GM23338 (cell line): ENCODE results near the gene APP. TPM values are rescaled to one million over a fixed set of nuclear protein-coding genes. Genes with fewer than 3 reads are reported as not detected.

Source experiments
- ATAC-seq: fragments of 200-7000 bp; cut with Tn5 transposase; 3 replicates; pipeline ENCODE4 v1.9.1; 2020
- DNase-seq: peaks from one replicate; pipeline ENCODE4 v3.0.0-alpha.2; 2015; ENCODE audit warnings: low spot score
- H2AFZ ChIP-seq: fragments of 200-600 bp; sonication (generic); 2 replicates; pipeline ENCODE4 v1.8.0; 2016; ENCODE audit warnings: antibody characterized with exemption, mild to moderate bottlenecking, moderate library complexity
- H3F3A ChIP-seq: fragments of 200-600 bp; sonication (generic); replicated peaks from 2 replicates; pipeline ENCODE4 v1.8.0; 2017; ENCODE audit warnings: antibody characterized with exemption, mixed run types, low read depth
- H3K27ac ChIP-seq: fragments of 200-600 bp; sonication (generic); 2 replicates; pipeline ENCODE4 v1.6.1; 2016; ENCODE audit warnings: low read depth
- H3K27me3 ChIP-seq: fragments of 200-600 bp; sonication (generic); 2 replicates; pipeline ENCODE4 v1.8.0; 2016; ENCODE audit warnings: mild to moderate bottlenecking, mixed run types, moderate library complexity; ENCODE audit not compliant: insufficient read depth
- H3K36me3 ChIP-seq: fragments of 200-600 bp; sonication (generic); 2 replicates; pipeline ENCODE4 v1.8.0; 2016; ENCODE audit warnings: mild to moderate bottlenecking; ENCODE audit not compliant: insufficient read depth
- H3K4me1 ChIP-seq: fragments of 200-600 bp; sonication (generic); 2 replicates; pipeline ENCODE4 v1.8.0; 2016; ENCODE audit warnings: mild to moderate bottlenecking, moderate library complexity; ENCODE audit not compliant: insufficient read depth
- H3K4me2 ChIP-seq: fragments of 200-600 bp; sonication (generic); 2 replicates; pipeline ENCODE4 v1.7.1; 2017; ENCODE audit warnings: mixed run types
- H3K4me3 ChIP-seq: fragments of 200-600 bp; sonication (generic); 2 replicates; pipeline ENCODE4 v1.6.1; 2016; ENCODE audit warnings: mixed run types
- H3K79me2 ChIP-seq: fragments of 200-600 bp; sonication (generic); replicated peaks from 2 replicates; pipeline ENCODE4 v1.8.0; 2017; ENCODE audit warnings: mild to moderate bottlenecking; ENCODE audit not compliant: insufficient read depth
- H3K9me2 ChIP-seq: fragments of 200-600 bp; sonication (generic); 2 replicates; pipeline ENCODE4 v1.8.0; 2017; ENCODE audit not compliant: insufficient read depth
- H4K20me1 ChIP-seq: fragments of 200-600 bp; sonication (generic); replicated peaks from 2 replicates; pipeline ENCODE4 v1.8.0; 2017; ENCODE audit warnings: mild to moderate bottlenecking; ENCODE audit not compliant: insufficient read depth
- H3K27ac Mint-ChIP-seq: 2 replicates; pipeline ENCODE4 v1.8.0; 2020; ENCODE audit warnings: inconsistent platforms, mild to moderate bottlenecking, moderate library complexity, mixed read lengths
- H3K27me3 Mint-ChIP-seq: 3 replicates; pipeline ENCODE4 v1.8.0; 2022; ENCODE audit warnings: low read depth, mild to moderate bottlenecking, moderate library complexity, mixed read lengths, inconsistent platforms; ENCODE audit not compliant: insufficient read depth, poor library complexity
- H3K36me3 Mint-ChIP-seq: 3 replicates; pipeline ENCODE4 v1.8.0; 2021; ENCODE audit warnings: low read depth, mild to moderate bottlenecking, inconsistent platforms, moderate library complexity, mixed read lengths
- H3K4me1 Mint-ChIP-seq: 3 replicates; pipeline ENCODE4 v1.8.0; 2020; ENCODE audit warnings: mild to moderate bottlenecking, inconsistent platforms, mixed read lengths
- H3K4me3 Mint-ChIP-seq: 3 replicates; pipeline ENCODE4 v1.8.0; 2021; ENCODE audit warnings: moderate library complexity, mild to moderate bottlenecking, inconsistent platforms, mixed read lengths
- H3K9me3 Mint-ChIP-seq: 3 replicates; pipeline ENCODE4 v1.8.0; 2020; ENCODE audit warnings: moderate library complexity, mild to moderate bottlenecking, inconsistent platforms, mixed read lengths
- CREB1 ChIP-seq: fragments of 250-450 bp; sonication (Bioruptor Pico); IDR thresholded peaks from 2 replicates; pipeline ENCODE4 v1.5.0; 2020; ENCODE audit warnings: low read depth, mild to moderate bottlenecking, moderate library complexity
- EZH2 ChIP-seq: fragments of 200-600 bp; sonication (generic); IDR thresholded peaks from one replicate; pipeline ENCODE4 v1.8.0; 2017; ENCODE audit warnings: antibody characterized with exemption, mild to moderate bottlenecking, low read depth; ENCODE audit not compliant: unreplicated experiment
- EZH2phosphoT487 ChIP-seq: fragments of 200-600 bp; sonication (generic); IDR thresholded peaks from one replicate; pipeline ENCODE4 v1.8.1; 2018; ENCODE audit warnings: antibody characterized with exemption; ENCODE audit not compliant: unreplicated experiment
- JUNB ChIP-seq: IDR thresholded peaks from one replicate; pipeline ENCODE4 v1.6.1; 2016; ENCODE audit warnings: antibody characterized with exemption; ENCODE audit not compliant: unreplicated experiment
- NANOG ChIP-seq: IDR thresholded peaks from 2 replicates; pipeline ENCODE4 v1.6.1; 2016; ENCODE audit warnings: antibody characterized with exemption, borderline replicate concordance
- POLR2AphosphoS5 ChIP-seq: IDR thresholded peaks from 2 replicates; pipeline ENCODE4 v1.6.1; 2016; ENCODE audit warnings: antibody characterized with exemption, low read depth
- STAT1 ChIP-seq: IDR thresholded peaks from one replicate; pipeline ENCODE4 v1.6.1; 2016; ENCODE audit warnings: antibody characterized with exemption; ENCODE audit not compliant: unreplicated experiment
- ZNF114 ChIP-seq: fragments of 250-450 bp; sonication (Bioruptor Pico); IDR thresholded peaks from 2 replicates; pipeline ENCODE4 v1.5.0; 2020; ENCODE audit warnings: mild to moderate bottlenecking, moderate library complexity
- ZNF331 ChIP-seq: fragments of 250-450 bp; sonication (Bioruptor Pico); IDR thresholded peaks from 2 replicates; pipeline ENCODE4 v1.5.0; 2020; ENCODE audit warnings: low read depth, mild to moderate bottlenecking, moderate library complexity
- polyA plus RNA-seq: library from polyadenylated mRNA; unstranded; fragments of >200 nt; fragmentation: Nextera tagmentation; extraction: Ambion mirVana; gene quantifications from 2 replicates; pipeline ENCODE4 v1.2.1, GENCODE V29; 2016
- total RNA-seq: library from RNA; depleted of rRNA; stranded (reverse); fragments of >200 nt; shearing (Covaris generic); gene quantifications from 2 replicates; pipeline ENCODE4 v1.2.3, GENCODE V29; 2014
- TF ChIP-seq, protein P1 (sequence below): IDR thresholded peaks from 2 replicates; pipeline ENCODE4 v1.6.1; 2016; ENCODE audit warnings: antibody characterized with exemption
- TF ChIP-seq, protein P2 (sequence below), 2 experiments: fragments of 200-600 bp in 1 of 2; sonication (generic) in 1 of 2; conservative IDR thresholded peaks; 2 replicates each; pipeline versions ENCODE4 v1.5.1 to v1.6.1; 2016 to 2017; ENCODE audit warnings: antibody characterized with exemption in 2 of 2, low read depth in 2 of 2, mild to moderate bottlenecking in 2 of 2, moderate library complexity in 1 of 2
- TF ChIP-seq, protein P3 (sequence below): fragments of 250-450 bp; sonication (Bioruptor Pico); IDR thresholded peaks from 2 replicates; pipeline ENCODE4 v1.5.0; 2020; ENCODE audit warnings: mild to moderate bottlenecking, moderate library complexity
- TF ChIP-seq, protein P4 (sequence below): IDR thresholded peaks from one replicate; pipeline ENCODE4 v1.6.1; 2018; ENCODE audit warnings: antibody characterized with exemption; ENCODE audit not compliant: unreplicated experiment

APP gene
- total and polyA plus RNA-seq, 2 experiments from 2014 or later: 69.4 to 444 TPM

DNA sequence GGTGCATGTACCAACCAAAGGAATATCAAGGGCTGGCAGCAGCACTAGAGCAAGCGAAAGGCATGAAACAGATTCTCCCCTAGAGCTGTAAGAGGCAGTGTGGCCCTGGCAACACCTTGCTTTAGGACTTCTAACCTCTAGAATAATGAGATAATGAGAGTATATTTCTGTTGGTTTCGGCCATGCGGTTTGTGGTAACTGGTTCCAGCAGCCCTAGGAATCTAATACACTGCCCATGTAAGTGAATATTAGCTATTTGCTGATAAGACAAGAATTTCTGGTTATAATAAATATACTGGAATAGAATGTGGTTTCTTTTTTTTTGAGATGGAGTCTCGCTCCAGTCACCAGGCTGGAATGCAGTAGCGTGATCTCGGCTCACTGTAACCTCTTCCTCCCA lies 236.4 kb downstream of the APP start:
- Histone ChIP-seq H3K27ac (no peak overlapping the region), H3K4me2 (no peak overlapping the region), H2AFZ (no peak overlapping the region), H3K4me3 (no peak overlapping the region), H3K4me1 (peaks cover 15% of the 10 kb centered on the region), H3F3A (no peaks in the 10 kb centered on the region), H3K27me3 (no peaks in the 10 kb centered on the region), H4K20me1 (peaks cover 28% of the 10 kb centered on the region), H3K36me3 (no peaks in the 10 kb centered on the region; the same call in 1 of the 2 replicates), H3K79me2 (peaks cover 43% of the 10 kb centered on the region), H3K9me2 (no peaks in the 10 kb centered on the region)
- Mint-ChIP-seq H3K4me1 (peaks cover 32% of the 10 kb centered on the region), H3K9me3 (no peaks in the 10 kb centered on the region), H3K36me3 (peaks cover 15% of the 10 kb centered on the region; the same call in 2 of the 3 replicates), H3K27ac (no peak overlapping the region), H3K27me3 (peaks cover 7% of the 10 kb centered on the region), H3K4me3 (no peak overlapping the region)
- no peak for TF ChIP-seq EZH2phosphoT487
- no peak for TF ChIP-seq CREB1 (CRISPR knock-in tag)
- TF ChIP-seq, protein P1, sequence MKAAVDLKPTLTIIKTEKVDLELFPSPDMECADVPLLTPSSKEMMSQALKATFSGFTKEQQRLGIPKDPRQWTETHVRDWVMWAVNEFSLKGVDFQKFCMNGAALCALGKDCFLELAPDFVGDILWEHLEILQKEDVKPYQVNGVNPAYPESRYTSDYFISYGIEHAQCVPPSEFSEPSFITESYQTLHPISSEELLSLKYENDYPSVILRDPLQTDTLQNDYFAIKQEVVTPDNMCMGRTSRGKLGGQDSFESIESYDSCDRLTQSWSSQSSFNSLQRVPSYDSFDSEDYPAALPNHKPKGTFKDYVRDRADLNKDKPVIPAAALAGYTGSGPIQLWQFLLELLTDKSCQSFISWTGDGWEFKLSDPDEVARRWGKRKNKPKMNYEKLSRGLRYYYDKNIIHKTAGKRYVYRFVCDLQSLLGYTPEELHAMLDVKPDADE: no peak
- TF ChIP-seq, protein P2, sequence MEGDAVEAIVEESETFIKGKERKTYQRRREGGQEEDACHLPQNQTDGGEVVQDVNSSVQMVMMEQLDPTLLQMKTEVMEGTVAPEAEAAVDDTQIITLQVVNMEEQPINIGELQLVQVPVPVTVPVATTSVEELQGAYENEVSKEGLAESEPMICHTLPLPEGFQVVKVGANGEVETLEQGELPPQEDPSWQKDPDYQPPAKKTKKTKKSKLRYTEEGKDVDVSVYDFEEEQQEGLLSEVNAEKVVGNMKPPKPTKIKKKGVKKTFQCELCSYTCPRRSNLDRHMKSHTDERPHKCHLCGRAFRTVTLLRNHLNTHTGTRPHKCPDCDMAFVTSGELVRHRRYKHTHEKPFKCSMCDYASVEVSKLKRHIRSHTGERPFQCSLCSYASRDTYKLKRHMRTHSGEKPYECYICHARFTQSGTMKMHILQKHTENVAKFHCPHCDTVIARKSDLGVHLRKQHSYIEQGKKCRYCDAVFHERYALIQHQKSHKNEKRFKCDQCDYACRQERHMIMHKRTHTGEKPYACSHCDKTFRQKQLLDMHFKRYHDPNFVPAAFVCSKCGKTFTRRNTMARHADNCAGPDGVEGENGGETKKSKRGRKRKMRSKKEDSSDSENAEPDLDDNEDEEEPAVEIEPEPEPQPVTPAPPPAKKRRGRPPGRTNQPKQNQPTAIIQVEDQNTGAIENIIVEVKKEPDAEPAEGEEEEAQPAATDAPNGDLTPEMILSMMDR (conservative IDR thresholded peaks at IDR 0.05; ENCODE audit: low read depth in 2 of 2): no peak
- TF ChIP-seq JUNB: no peak
- no peak for TF ChIP-seq ZNF114 (CRISPR knock-in tag)
- TF ChIP-seq NANOG: no peak
- TF ChIP-seq EZH2: no peak
- TF ChIP-seq STAT1: no peak
- TF ChIP-seq ZNF331: no peak
- TF ChIP-seq, protein P3, sequence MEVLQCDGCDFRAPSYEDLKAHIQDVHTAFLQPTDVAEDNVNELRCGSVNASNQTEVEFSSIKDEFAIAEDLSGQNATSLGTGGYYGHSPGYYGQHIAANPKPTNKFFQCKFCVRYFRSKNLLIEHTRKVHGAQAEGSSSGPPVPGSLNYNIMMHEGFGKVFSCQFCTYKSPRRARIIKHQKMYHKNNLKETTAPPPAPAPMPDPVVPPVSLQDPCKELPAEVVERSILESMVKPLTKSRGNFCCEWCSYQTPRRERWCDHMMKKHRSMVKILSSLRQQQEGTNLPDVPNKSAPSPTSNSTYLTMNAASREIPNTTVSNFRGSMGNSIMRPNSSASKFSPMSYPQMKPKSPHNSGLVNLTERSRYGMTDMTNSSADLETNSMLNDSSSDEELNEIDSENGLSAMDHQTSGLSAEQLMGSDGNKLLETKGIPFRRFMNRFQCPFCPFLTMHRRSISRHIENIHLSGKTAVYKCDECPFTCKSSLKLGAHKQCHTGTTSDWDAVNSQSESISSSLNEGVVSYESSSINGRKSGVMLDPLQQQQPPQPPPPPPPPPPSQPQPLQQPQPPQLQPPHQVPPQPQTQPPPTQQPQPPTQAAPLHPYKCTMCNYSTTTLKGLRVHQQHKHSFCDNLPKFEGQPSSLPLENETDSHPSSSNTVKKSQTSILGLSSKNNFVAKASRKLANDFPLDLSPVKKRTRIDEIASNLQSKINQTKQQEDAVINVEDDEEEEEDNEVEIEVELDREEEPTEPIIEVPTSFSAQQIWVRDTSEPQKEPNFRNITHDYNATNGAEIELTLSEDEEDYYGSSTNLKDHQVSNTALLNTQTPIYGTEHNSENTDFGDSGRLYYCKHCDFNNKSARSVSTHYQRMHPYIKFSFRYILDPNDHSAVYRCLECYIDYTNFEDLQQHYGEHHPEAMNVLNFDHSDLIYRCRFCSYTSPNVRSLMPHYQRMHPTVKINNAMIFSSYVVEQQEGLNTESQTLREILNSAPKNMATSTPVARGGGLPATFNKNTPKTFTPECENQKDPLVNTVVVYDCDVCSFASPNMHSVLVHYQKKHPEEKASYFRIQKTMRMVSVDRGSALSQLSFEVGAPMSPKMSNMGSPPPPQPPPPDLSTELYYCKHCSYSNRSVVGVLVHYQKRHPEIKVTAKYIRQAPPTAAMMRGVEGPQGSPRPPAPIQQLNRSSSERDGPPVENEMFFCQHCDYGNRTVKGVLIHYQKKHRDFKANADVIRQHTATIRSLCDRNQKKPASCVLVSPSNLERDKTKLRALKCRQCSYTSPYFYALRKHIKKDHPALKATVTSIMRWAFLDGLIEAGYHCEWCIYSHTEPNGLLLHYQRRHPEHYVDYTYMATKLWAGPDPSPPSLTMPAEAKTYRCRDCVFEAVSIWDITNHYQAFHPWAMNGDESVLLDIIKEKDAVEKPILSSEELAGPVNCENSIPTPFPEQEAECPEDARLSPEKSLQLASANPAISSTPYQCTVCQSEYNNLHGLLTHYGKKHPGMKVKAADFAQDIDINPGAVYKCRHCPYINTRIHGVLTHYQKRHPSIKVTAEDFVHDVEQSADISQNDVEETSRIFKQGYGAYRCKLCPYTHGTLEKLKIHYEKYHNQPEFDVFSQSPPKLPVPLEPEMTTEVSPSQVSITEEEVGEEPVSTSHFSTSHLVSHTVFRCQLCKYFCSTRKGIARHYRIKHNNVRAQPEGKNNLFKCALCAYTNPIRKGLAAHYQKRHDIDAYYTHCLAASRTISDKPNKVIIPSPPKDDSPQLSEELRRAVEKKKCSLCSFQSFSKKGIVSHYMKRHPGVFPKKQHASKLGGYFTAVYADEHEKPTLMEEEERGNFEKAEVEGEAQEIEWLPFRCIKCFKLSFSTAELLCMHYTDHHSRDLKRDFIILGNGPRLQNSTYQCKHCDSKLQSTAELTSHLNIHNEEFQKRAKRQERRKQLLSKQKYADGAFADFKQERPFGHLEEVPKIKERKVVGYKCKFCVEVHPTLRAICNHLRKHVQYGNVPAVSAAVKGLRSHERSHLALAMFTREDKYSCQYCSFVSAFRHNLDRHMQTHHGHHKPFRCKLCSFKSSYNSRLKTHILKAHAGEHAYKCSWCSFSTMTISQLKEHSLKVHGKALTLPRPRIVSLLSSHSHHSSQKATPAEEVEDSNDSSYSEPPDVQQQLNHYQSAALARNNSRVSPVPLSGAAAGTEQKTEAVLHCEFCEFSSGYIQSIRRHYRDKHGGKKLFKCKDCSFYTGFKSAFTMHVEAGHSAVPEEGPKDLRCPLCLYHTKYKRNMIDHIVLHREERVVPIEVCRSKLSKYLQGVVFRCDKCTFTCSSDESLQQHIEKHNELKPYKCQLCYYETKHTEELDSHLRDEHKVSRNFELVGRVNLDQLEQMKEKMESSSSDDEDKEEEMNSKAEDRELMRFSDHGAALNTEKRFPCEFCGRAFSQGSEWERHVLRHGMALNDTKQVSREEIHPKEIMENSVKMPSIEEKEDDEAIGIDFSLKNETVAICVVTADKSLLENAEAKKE: no peak
- TF ChIP-seq, protein P4, sequence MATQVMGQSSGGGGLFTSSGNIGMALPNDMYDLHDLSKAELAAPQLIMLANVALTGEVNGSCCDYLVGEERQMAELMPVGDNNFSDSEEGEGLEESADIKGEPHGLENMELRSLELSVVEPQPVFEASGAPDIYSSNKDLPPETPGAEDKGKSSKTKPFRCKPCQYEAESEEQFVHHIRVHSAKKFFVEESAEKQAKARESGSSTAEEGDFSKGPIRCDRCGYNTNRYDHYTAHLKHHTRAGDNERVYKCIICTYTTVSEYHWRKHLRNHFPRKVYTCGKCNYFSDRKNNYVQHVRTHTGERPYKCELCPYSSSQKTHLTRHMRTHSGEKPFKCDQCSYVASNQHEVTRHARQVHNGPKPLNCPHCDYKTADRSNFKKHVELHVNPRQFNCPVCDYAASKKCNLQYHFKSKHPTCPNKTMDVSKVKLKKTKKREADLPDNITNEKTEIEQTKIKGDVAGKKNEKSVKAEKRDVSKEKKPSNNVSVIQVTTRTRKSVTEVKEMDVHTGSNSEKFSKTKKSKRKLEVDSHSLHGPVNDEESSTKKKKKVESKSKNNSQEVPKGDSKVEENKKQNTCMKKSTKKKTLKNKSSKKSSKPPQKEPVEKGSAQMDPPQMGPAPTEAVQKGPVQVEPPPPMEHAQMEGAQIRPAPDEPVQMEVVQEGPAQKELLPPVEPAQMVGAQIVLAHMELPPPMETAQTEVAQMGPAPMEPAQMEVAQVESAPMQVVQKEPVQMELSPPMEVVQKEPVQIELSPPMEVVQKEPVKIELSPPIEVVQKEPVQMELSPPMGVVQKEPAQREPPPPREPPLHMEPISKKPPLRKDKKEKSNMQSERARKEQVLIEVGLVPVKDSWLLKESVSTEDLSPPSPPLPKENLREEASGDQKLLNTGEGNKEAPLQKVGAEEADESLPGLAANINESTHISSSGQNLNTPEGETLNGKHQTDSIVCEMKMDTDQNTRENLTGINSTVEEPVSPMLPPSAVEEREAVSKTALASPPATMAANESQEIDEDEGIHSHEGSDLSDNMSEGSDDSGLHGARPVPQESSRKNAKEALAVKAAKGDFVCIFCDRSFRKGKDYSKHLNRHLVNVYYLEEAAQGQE: no peak
- no peak for TF ChIP-seq POLR2AphosphoS5
- no peak for DNase-seq
- no peak for ATAC-seq
